Stimulated activated CD4-positive, alpha-beta T cell treated with anti-CD3 and anti-CD28 coated beads, Interleukin-15, amount 100 ng/mL, for 24 hours (primary cell): Measurements from ENCODE around the gene PIAS1.
A peak's percentile ranks its signal among the peaks of the same experiment; 100 is the strongest.
"Not testable (repeated sequence)": the region's sequence is repeated elsewhere in the genome, so short reads cannot be mapped to it uniquely, and the experiment has no call there.

Experiments used
- DNase-seq: peaks from one replicate; pipeline ENCODE4 v3.0.0-alpha.2; 2020

PIAS1 gene

GRCh38 chr15:68221530-68222431 lies 167.7 kb downstream of the PIAS1 start:
- not testable (repeated sequence) for DNase-seq

- not testable (repeated sequence) for DNase-seq
Observed at GRCh38 chr15:68222432-68222743, 168.3 kb downstream of the PIAS1 start.

- DNase-seq = no peak
Observed at GRCh38 chr15:68223171-68223570, 169.1 kb downstream of the PIAS1 start.

- DNase-seq = no peak
Observed at GRCh38 chr15:68224108-68224507, 170.0 kb downstream of the PIAS1 start.

- DNase-seq = no peak
Observed at GRCh38 chr15:68224546-68225250, 170.6 kb downstream of the PIAS1 start.

- DNase-seq = not testable (repeated sequence)
Observed at GRCh38 chr15:68225442-68225841, 171.3 kb downstream of the PIAS1 start.

GRCh38 chr15:68227643-68228142 lies 173.6 kb downstream of the PIAS1 start:
- DNase-seq = no peak

- no peak for DNase-seq
Observed at GRCh38 chr15:68228143-68228970, 174.2 kb downstream of the PIAS1 start.

GRCh38 chr15:68228971-68229385 lies 174.9 kb downstream of the PIAS1 start:
- DNase-seq = no peak

- DNase-seq = peak; percentile 88
Observed at GRCh38 chr15:68229386-68230156, 175.5 kb downstream of the PIAS1 start, which contains the start of gene CLN6. CLN6 (minus strand) TSS chr15:68229728; CDS start chr15:68229584, 144 bp downstream.

GRCh38 chr15:68230157-68231100 lies 176.3 kb downstream of the PIAS1 start:
- no peak for DNase-seq

- no peak for DNase-seq
Observed at GRCh38 chr15:68231102-68231818, 177.1 kb downstream of the PIAS1 start.

- no peak for DNase-seq
Observed at GRCh38 chr15:68232449-68232848, 178.3 kb downstream of the PIAS1 start.

- no peak for DNase-seq
Observed at GRCh38 chr15:68232937-68233336, 178.8 kb downstream of the PIAS1 start.

- no peak for DNase-seq
Observed at GRCh38 chr15:68234060-68234459, 179.9 kb downstream of the PIAS1 start.

- DNase-seq = not testable (repeated sequence)
Observed at GRCh38 chr15:68234520-68234919, 180.4 kb downstream of the PIAS1 start.

GRCh38 chr15:68235022-68235421 lies 180.9 kb downstream of the PIAS1 start:
- no peak for DNase-seq

- no peak for DNase-seq
Observed at GRCh38 chr15:68239025-68239424, 184.9 kb downstream of the PIAS1 start.

- DNase-seq = no peak
Observed at GRCh38 chr15:68241088-68241935, 187.2 kb downstream of the PIAS1 start.
